Measurements from ENCODE around the gene VWA5B2.

Gene VWA5B2

DNA sequence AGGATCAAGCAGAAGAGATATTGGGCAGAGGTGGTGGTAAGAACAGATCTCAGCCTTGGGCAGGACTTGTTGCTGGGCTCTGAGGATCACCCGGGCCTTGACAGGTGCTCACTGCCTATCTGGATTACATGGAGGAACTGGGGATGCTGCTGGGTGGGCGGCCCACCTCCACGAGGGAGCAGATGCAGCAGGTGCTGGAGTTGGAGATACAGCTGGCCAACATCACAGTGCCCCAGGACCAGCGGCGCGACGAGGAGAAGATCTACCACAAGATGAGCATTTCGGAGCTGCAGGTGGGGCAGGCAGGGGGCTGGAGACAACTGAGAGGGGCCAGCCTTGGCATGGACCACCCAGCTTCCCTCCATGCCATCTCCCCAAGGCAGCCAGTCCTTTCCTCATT, 54.3 kb downstream of the VWA5B2 start:
- H3K27me3 ChIP-seq (ENCODE audit: control insufficient read depth, insufficient read depth, low read length), result peaks cover 26% of the 10 kb centered on the region
- no peak overlapping the region for H3K4me3 ChIP-seq (ENCODE audit: low read depth, low read length)
- no peaks in the 10 kb centered on the region for H3K36me3 ChIP-seq (ENCODE audit: control insufficient read depth, insufficient read depth, low read length)
- H3K27ac ChIP-seq (ENCODE audit: low read depth, low read length), result no peak overlapping the region
- no peaks in the 10 kb centered on the region for H3K9me3 ChIP-seq (ENCODE audit: control insufficient read depth, insufficient read depth, low read depth, low read length)
- H3K9ac ChIP-seq (ENCODE audit: low read length), result no peak overlapping the region
- no peaks in the 10 kb centered on the region for H3K4me1 ChIP-seq (ENCODE audit: control insufficient read depth, insufficient read depth, low read length)

DNA sequence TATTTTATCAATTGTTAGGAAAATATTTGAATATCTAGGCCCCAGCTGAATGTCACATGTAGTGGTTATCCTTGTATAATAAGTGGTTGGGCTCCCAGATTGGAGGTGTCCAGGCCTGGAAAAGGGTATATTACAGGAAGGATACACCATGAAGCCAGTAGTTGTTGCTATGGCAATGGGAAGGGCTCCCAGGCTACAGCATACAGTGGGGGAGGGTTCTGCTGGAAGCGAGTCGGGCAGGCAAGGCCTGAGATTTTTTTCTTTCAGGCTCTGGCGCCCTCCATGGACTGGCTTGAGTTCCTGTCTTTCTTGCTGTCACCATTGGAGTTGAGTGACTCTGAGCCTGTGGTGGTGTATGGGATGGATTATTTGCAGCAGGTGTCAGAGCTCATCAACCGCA, 55.3 kb downstream of the VWA5B2 start:
- Histone ChIP-seq H3K9me3 (ENCODE audit: control insufficient read depth, insufficient read depth, low read depth, low read length) (no peaks in the 10 kb centered on the region), H3K4me3 (ENCODE audit: low read depth, low read length) (no peak overlapping the region), H3K27ac (ENCODE audit: low read depth, low read length) (no peak overlapping the region)

DNA sequence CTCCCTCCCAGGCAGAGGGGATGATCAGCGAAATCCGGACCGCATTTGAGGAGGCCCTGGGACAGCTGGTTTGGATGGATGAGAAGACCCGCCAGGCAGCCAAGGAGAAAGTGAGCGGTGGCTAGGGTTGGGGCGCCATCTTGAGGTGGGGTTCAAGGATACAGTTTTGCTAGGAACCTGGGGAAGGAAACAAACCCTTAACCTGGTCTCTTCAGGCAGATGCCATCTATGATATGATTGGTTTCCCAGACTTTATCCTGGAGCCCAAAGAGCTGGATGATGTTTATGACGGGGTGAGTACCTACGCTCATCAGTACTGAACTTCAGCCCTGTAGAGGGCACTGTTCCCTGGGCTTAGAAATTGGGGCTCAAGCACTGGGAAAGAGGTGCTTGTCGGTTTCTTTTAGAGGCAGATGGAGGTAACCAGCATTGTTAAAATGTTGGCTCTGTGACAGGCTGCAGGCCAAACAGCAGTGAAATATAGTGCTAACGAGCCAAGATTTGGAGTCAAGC, 60.1 kb downstream of the VWA5B2 start:
- H3K9me3 ChIP-seq (ENCODE audit: control insufficient read depth, insufficient read depth, low read depth, low read length), result no peaks in the 10 kb centered on the region
- H3K9ac ChIP-seq (ENCODE audit: low read length), result no peak overlapping the region
- no peaks in the 10 kb centered on the region for H3K36me3 ChIP-seq (ENCODE audit: control insufficient read depth, insufficient read depth, low read length)
- H3K4me3 ChIP-seq (ENCODE audit: low read depth, low read length), result no peak overlapping the region
- no peaks in the 10 kb centered on the region; the same call in 1 of the 2 replicates for H3K27me3 ChIP-seq (ENCODE audit: control insufficient read depth, insufficient read depth, low read length)
- no peaks in the 10 kb centered on the region for H3K4me1 ChIP-seq (ENCODE audit: control insufficient read depth, insufficient read depth, low read length)
- H3K27ac ChIP-seq (ENCODE audit: low read depth, low read length), result no peak overlapping the region

More for the DNA sequence above, 55.3 kb downstream of the VWA5B2 start:
- H3K4me1 ChIP-seq (ENCODE audit: control insufficient read depth, insufficient read depth, low read length), result no peaks in the 10 kb centered on the region
- peaks cover 21% of the 10 kb centered on the region for H3K27me3 ChIP-seq (ENCODE audit: control insufficient read depth, insufficient read depth, low read length)
- H3K9ac ChIP-seq (ENCODE audit: low read length), result no peak overlapping the region
- H3K36me3 ChIP-seq (ENCODE audit: control insufficient read depth, insufficient read depth, low read length), result no peaks in the 10 kb centered on the region

DNA sequence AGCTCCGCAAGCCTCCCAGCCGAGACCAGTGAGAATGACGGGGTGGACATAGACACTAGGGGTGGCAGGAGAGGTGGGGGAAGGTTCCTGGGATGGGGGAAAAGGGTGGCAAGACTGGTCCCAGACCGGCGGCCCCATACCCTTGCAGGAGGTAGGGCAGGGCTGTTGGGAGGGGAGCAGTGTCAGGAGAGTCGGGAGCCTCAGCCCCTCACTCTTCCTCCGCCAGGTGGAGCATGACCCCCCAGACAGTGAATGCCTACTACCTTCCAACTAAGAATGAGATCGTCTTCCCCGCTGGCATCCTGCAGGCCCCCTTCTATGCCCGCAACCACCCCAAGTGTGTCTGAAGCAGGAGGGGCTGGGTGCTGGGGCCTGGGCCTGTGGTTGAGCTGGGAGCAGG, 60.9 kb downstream of the VWA5B2 start:
- Histone ChIP-seq H3K9me3 (ENCODE audit: control insufficient read depth, insufficient read depth, low read depth, low read length) (no peaks in the 10 kb centered on the region), H3K4me3 (ENCODE audit: low read depth, low read length) (no peak overlapping the region), H3K27me3 (ENCODE audit: control insufficient read depth, insufficient read depth, low read length) (no peaks in the 10 kb centered on the region; the same call in 1 of the 2 replicates), H3K9ac (ENCODE audit: low read length) (no peak overlapping the region), H3K27ac (ENCODE audit: low read depth, low read length) (no peak overlapping the region), H3K4me1 (ENCODE audit: control insufficient read depth, insufficient read depth, low read length) (no peaks in the 10 kb centered on the region), H3K36me3 (ENCODE audit: control insufficient read depth, insufficient read depth, low read length) (no peaks in the 10 kb centered on the region)

DNA sequence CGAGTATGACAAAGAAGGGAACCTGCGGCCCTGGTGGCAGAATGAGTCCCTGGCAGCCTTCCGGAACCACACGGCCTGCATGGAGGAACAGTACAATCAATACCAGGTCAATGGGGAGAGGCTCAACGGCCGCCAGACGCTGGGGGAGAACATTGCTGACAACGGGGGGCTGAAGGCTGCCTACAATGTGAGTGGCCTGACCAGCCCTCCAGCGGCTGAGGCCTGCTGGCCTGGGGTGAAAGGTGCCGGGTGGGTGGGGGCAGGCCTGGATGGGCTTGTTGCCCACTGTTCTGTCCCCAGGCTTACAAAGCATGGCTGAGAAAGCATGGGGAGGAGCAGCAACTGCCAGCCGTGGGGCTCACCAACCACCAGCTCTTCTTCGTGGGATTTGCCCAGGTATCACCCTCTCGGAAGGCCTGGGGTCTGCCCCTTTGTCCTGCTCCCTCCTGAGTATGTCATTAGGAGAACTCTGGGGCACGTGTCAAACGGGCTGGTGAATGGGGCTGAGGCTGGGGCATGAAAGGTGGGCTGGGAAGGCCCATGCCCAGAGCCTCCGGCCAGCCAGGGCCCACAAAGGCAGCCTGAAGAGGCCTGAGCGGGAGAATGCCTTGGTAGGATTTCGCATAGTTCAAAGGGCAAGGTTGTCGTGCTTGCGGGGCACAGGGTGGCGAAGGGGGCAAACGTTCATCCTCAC, 61.8 kb downstream of the VWA5B2 start:
- Histone ChIP-seq H3K9ac (ENCODE audit: low read length) (no peak overlapping the region), H3K27me3 (ENCODE audit: control insufficient read depth, insufficient read depth, low read length) (no peaks in the 10 kb centered on the region), H3K9me3 (ENCODE audit: control insufficient read depth, insufficient read depth, low read depth, low read length) (no peaks in the 10 kb centered on the region), H3K36me3 (ENCODE audit: control insufficient read depth, insufficient read depth, low read length) (no peaks in the 10 kb centered on the region), H3K4me1 (ENCODE audit: control insufficient read depth, insufficient read depth, low read length) (no peaks in the 10 kb centered on the region), H3K27ac (ENCODE audit: low read depth, low read length) (no peak overlapping the region), H3K4me3 (ENCODE audit: low read depth, low read length) (no peak overlapping the region)
